GM18526 (cell line): Measurements from ENCODE around the gene FMN1.

ENCODE experiments used
- POLR2A ChIP-seq: IDR thresholded peaks from 3 replicates; pipeline ENCODE4 v1.6.1; 2011; ENCODE audit not compliant: insufficient read length; ENCODE audit errors: extremely low read depth

The FMN1 gene

DNA sequence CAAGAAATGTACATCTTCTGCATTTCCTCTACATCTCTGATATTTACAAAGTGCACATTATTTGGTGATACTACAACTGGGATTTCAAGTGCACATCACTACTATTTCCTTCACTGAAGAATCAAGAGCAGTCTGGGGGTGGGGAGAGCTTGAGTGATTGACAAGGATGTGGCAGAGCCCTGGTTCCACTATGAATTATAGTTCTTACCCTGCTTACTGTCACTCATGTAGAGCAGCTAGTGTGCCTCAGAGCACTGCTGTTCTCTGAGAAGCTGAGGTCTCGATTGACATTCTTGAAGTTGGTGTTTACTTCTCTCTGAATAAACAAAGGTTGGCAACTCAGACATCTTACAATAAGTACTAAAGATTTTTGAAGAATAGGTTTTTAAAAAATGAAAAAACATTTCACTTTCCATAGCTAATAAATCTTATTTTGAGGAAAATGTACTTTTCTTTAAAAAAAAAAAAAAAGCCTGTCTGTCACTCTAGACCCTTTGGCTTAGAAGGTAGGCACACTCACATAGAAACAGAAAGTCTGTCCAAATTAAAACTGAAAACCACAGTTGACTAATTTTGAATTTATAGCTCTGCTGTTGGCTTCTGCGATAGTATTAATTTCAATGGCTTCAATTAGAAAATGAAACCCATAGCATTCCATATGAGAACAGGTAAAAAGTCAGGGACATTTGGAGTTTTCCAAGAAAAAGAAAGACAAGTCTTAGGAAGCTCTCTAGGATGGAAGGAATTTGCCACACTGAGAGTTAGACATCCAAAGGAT is 471.2 kb downstream of the FMN1 start:
- no peak for TF ChIP-seq POLR2A

DNA sequence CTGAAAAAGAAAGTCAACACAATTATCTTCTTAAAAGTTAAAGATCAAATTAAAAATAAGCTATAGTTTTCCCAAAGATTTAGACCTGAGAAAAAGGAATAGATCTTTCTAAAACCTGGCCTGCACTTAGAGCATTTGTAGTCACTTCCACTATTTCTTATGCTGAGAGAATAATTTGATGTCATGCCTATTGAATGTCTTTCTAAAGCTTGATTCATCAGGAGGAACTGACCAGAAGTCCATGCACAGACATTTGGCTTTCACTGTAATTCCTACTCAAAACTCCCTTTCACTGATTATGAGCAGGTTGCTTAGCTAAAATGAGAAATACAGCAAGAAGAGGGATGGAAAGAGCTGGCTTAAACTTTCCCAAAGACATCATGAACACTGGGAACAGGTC is 472.4 kb downstream of the FMN1 start:
- no peak for TF ChIP-seq POLR2A

DNA sequence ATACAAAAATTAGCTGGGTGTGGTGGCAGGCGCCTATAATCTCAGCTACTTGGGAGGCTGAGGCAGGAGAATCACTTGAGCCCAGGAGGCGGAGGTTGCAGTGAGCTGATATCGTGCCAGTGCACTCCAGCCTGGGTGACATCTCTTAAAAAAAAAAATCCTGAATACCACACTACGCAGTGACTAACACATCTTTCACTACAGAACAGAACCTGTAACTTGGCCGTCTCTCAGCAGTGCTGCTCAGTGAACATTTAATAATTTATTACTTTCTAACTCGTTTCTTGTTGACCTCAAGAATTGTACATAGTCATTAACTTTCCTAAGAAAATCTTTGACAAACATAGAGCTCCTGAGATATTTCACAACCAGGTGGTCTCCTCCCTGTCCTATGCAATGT is 472.9 kb downstream of the FMN1 start:
- no peak for TF ChIP-seq POLR2A

DNA sequence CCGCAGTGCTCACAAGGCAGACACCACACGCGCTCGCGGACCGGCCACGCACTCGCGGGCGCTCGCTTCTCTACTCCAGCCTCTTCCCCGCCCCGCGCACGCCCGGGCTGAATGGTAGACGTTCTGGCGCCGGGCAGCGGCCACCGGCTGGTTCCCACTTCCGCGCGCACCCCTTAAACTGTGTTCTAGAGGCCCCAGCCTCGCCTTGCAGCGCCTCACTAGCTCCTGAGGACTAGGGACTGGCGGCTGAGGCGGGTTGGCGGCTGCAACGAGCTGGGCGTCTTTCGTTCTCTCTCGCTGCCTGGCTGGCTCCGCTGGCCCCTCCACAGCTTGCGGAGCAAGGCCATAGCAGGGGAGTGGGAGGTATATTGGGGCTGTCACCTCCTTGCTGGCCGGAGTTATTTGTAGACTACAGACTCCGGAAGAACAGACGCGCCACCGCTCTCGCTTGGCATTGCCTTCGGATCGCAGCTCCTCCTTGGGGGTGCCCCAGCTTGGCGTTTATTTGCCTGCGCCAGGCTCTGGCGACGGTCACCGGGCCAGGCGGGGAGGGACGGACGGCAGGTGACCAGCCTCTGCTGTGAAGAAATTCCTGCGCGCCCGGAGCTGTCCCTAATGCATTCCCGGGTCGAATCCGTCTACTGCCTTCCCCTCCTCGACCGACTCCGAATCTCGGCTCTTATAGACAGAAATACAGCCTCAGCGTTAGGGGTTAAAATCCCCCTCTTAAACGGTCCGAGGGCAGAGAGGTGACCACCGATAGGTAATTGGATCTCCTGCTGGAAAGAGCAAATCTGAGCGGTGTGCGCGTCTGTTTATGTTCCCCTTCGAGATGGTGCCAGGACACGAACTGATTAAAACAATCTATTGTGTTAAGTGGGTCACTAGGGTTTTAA is 475.4 kb downstream of the FMN1 start:
- no peak for TF ChIP-seq POLR2A

DNA sequence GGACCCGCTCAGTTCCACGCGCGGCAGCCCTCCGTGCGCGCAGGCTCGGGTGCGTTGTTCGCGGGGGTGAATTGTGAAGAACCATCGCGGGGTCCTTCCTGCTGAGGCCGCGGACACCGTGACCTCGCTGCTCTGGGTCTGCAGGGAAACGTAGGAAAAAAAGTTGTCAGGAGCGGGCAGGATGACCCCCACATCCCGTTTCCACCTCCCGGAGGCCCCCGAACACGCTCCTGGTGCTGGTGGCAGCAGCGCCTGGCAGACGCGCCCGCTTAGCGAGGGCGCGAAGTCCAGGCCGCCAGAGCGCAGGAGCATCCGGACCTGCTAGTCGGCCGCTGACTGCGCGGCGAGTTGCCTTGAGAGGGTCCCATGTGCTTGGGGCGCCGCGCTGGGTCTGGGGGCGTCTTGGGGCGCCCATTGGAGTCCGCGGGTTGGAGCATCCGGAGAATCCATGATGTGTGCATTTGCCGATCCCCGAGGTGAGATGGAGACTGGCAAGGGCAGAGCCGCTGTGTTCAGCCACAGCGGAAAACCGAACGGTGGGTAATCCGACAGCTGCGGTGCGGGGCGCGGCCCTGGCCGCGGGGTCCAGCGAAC is 476.2 kb downstream of the FMN1 start:
- TF ChIP-seq POLR2A = no peak

DNA sequence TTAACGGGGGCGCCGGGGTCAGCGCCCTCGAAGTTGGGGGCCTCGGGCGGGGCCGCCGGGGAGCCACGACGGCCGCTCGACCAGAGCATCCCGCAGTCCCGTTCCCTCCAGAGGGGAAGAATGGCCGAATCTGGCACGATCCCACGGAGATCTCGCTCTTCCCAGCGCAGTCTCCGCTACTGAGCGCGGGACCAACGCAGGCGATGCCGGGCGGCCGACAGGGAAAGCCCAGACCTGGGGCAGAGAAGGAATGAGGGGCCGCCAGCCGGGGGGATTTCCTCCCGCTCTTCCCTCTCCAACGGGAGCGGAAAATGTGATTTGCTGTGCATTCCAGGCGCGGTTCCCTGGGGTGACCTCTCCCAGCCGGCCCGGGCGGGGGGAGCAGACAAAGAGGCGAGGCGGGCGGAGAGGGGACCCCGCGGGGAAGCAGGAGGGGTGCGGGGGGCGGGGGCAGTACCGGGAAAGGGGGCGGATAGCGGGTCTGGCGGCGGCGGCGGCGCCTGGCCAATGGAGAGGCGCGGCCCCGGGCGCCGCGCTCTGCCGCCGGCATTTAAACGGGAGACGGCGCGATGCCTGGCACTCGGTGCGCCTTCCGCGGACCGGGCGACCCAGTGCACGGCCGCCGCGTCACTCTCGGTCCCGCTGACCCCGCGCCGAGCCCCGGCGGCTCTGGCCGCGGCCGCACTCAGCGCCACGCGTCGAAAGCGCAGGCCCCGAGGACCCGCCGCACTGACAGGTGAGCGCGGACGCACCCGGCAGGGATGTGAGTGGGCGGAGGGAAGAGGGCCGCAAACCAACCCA is 476.9 kb downstream of the FMN1 start, which contains the start of gene GREM1:
Gene GREM1, plus strand, starts transcription at position 579 of the 801 bp plus-strand sequence. CDS start 12,687 bp downstream, outside the sequence.
- TF ChIP-seq POLR2A = no peak

DNA sequence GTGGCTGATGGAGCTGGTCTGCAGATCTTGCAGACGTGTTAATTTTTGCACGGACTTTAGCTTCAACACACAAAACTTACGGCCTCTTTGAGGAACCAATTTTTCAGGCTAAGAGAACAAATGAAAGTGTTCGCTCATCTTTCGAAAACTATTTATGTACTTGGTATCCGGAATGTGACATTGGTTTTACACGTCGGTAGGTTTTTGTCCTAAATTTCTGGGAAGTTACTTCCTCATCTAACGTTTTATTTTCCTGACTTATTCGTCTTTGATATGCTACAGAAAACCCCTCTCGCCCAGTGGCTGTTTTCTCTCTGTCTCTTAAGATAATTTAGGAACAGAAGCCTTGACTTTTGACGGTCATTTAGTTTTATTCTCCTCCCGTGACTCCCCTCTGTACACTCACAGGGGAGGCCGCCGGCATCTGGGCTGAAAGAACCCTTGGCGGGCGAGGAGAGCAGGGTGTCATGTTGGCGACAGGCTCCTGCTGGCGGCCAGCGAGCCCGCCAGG is 477.5 kb downstream of the FMN1 start:
- no peak for TF ChIP-seq POLR2A

DNA sequence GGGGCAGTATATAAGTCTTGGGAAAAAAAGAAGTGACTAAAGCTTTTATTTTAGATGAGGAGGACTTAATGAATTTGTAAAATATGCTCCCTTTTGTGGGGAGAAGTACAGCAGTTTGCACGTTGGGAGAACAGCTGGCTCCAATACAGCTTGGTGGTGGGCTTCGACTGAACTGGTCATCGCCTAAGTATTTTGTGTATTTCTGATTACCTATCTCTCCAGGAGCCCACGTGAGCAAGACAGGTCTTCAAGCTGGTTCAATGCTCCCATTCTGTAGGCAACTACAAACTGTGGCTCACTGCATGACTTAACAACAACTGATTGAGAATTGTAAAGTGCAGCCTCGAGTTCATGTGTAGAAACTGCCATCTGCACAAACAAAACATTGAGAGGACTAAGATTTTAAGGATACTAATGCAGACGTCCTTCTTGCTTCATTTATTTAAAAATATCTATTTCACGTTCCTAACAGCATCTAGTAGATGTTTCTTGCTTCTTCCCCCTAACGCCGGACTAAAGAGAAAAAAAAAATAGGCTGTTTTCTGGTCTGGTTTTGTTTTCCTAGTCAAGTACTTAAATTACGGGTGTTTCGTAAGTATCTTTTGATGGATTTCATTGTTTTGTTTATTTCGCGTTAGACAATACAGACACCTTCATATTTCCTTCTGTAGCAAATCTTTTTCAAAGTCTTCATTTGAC is 478.1 kb downstream of the FMN1 start:
- TF ChIP-seq POLR2A = no peak
